Daoy (cell line): ENCODE results near the gene PLPP3. TPM values are rescaled to one million over a fixed set of nuclear protein-coding genes. Genes with fewer than 3 reads are reported as not detected.

Experiments
- DNase-seq: peaks from one replicate; pipeline ENCODE4 v3.0.0-alpha.2; 2015; ENCODE audit warnings: low read depth
- total RNA-seq: library from RNA; depleted of rRNA; stranded (reverse); fragments of >200 nt; shearing (Covaris generic); gene quantifications from 2 replicates; pipeline ENCODE4 v1.2.3, GENCODE V29; 2014

The PLPP3 gene
- total RNA-seq, 1 experiment from 2014 or later, result 4.6 TPM

- no peak for DNase-seq
Measured at GRCh38 chr1:56496821-56497772, 82.3 kb downstream of the PLPP3 start.

GRCh38 chr1:56496158-56496557 is 83.2 kb downstream of the PLPP3 start:
- DNase-seq, result no peak

DNA sequence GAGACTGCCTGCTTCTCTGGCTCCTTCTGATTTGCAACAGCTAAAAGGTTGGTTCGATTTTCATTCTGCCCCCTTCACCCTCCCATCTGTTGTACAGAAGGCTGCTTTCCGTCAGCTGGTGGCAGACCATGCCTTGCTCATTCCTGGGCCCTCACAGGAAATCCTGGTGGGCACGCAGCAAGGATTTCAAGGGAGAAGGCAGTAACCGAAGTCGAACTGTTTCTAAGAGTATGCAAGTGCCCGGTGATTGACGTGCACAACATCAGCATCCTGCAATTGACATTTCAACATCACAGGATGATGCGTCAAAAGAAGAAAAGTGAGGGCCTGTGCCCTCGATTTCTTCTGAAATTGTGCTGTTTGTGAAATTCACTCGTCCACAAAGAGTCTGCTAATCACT is 83.8 kb downstream of the PLPP3 start:
- DNase-seq, result no peak

GRCh38 chr1:56494306-56494705 is 85.1 kb downstream of the PLPP3 start:
- no peak for DNase-seq

GRCh38 chr1:56493826-56494225 is 85.5 kb downstream of the PLPP3 start:
- DNase-seq, result no peak

GRCh38 chr1:56491441-56491840 is 87.9 kb downstream of the PLPP3 start:
- no peak for DNase-seq

DNA sequence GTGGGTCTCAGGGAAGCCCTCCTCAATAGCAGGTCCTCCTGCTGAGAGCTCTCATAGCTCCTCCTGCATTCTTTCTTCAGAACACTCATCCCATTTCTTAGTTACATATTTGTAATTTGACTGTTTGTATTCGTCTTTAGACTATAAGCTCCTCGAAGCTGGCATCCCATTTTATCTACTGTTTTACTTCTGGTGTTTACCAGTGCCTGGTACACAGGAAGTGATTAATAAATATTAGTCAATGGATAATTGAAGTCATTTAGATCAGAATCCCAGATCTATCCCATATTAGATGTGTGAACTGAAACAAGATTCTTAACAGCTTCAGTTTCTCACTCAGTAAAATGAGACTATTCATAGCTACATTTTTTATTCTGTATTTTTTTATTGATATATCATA is 88.7 kb downstream of the PLPP3 start:
- no peak for DNase-seq

- DNase-seq, result no peak
Measured at GRCh38 chr1:56489695-56490094, 89.7 kb downstream of the PLPP3 start.

DNA sequence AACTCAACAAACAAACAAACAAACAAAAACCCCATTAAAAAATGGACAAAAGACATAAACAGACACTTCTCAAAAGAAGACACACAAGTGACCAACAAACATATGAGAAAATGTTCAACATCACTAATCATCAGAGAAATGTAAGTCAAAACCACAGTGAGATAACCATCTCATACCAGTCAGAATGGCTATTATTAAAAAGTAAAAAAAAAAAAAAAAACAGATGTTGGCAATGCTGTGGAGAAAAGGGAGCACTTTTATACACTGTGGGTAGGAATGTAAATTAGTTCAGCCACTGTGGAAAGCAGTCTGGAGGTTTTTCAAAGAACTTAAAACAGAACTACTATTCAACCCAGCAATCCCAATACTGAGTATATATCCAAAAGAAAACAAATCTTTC is 94.7 kb downstream of the PLPP3 start:
- DNase-seq, result no peak

GRCh38 chr1:56483104-56483503 is 96.3 kb downstream of the PLPP3 start:
- DNase-seq, result no peak

- no peak for DNase-seq
Measured at GRCh38 chr1:56482486-56482885, 96.9 kb downstream of the PLPP3 start.

DNA sequence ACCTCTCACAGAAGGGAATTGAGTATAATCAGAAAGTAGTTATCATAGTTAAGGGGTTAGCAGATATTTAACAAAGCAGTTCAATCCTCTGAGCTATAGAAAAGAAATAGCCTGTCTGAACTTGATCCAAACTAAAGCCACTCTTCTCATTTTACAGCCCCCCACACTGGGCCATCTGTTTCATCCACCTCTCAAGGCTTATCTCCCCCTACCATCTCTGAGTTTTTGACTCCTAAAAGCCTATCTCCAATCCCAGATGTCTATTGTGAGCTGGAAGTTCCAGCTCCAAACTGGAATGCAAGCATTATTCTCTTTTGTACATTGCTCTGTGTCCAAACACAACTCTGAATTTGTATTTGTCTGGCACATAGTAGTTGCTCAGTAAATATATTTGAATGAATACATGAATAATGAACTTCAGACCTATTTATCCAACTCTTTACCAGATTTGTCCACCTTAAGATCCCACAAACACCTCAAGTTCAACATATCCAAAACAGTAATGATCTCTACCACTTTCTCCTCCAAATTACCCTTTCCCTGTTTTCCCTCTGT is 98.1 kb downstream of the PLPP3 start:
- no peak for DNase-seq

GRCh38 chr1:56478734-56479133 is 100.6 kb downstream of the PLPP3 start:
- DNase-seq, result no peak

- peak; percentile 33 for DNase-seq
Measured at GRCh38 chr1:56477164-56478111, 101.9 kb downstream of the PLPP3 start.

DNA sequence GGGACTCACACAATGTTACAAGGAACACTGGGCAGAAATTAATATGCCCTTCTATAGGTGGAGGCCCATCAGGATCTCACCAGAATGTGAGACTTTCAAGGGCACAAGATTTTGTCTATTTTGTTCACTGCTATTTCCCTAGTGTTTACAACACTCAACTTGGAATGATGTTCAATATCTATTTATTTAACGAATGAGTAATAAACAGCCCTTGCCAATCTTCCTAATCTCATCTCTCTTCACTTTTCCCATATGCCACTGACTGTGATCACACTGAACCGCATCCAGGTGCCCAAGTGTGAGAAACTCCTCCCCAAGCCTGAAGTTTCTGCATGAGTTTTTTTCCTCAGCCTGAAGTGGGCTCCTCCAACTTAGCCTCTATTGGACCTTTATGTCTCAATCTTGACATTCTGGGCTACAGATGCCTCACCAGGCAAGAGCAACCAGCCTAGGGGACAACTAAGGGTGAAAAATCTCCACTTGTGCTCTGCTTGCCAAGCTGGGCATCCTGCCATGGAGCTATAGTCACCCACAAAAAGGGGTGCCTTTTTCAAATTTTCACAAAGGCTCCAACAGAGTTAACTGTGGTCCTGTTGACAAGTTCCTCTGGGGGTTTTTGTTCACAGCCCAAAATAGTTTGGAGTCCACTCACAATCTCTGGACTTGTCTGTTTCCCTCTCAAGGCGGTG is 105.6 kb downstream of the PLPP3 start:
- no peak for DNase-seq

- DNase-seq, result no peak
Measured at GRCh38 chr1:56472860-56473259, 106.5 kb downstream of the PLPP3 start.

- peak; percentile 17 for DNase-seq
Measured at GRCh38 chr1:56469640-56470371, 109.6 kb downstream of the PLPP3 start.

GRCh38 chr1:56468518-56468917 is 110.8 kb downstream of the PLPP3 start:
- no peak for DNase-seq

DNA sequence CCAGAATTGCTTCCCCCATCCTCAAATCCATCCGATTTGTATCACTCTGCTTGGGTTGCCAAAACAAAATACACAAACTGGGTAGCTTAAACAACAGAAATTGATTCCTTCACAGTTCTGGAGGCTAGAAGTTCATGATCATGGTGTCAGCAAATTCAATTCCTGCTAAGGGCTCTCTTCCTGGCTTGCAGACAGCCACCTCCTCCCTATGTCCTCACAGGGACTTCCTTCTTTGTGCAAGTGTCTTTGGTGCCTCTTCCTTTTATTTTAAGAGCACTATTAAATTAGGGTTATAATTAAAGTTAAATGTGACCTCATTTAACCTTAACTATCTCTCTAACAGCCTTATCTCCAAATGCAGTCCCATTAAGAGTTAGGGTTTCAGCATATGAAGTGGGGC is 112.8 kb downstream of the PLPP3 start:
- no peak for DNase-seq

GRCh38 chr1:56464294-56464693 is 115.1 kb downstream of the PLPP3 start:
- no peak for DNase-seq

DNA sequence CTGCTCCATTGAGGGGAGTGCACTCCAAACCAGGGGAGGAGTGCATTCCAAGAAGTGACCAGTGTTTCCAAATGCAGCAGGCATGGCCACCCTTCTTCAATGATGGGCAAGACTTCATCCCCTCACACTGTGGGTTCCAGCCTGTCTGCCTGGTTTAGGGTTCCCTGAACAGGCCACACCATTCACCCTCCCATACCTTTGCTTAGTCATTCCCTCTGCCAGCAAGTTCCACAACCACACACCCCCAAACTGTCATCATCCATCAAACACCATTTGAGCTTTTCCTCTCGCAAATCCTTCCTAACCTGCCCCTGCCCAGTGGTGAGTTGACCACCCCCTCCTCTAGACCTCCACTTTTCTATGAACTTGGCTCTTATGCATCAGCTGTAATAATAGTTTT is 116.0 kb downstream of the PLPP3 start:
- DNase-seq, result no peak
